Measurements from ENCODE around the gene PTPRT.

DNA sequence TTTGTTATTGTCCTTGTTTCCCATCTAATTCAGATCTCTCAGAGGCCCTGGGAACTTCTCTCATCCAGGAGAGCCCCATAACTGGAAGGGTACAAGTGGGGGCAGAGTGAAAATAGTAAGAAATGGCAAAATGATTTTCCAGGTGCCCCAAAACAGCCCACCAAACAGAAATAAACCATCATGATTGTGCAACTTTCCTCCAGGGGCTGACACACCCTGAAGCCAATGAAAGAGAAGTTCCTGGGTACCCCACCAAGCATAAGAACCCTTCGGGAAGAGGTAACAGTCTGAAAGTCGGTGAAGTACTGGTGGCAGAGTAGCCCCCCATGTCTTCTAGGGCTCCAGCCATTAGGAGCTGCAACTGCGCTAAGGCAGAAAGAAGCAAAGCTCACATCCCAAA is 282.0 kb downstream of the PTPRT start:
- TF ChIP-seq, protein P1, sequence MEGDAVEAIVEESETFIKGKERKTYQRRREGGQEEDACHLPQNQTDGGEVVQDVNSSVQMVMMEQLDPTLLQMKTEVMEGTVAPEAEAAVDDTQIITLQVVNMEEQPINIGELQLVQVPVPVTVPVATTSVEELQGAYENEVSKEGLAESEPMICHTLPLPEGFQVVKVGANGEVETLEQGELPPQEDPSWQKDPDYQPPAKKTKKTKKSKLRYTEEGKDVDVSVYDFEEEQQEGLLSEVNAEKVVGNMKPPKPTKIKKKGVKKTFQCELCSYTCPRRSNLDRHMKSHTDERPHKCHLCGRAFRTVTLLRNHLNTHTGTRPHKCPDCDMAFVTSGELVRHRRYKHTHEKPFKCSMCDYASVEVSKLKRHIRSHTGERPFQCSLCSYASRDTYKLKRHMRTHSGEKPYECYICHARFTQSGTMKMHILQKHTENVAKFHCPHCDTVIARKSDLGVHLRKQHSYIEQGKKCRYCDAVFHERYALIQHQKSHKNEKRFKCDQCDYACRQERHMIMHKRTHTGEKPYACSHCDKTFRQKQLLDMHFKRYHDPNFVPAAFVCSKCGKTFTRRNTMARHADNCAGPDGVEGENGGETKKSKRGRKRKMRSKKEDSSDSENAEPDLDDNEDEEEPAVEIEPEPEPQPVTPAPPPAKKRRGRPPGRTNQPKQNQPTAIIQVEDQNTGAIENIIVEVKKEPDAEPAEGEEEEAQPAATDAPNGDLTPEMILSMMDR (conservative IDR thresholded peaks at IDR 0.05; ENCODE audit: low read depth in 2 of 2) = no peak
- TF ChIP-seq EZH2phosphoT487 (IDR thresholded peaks at IDR 0.05; ENCODE audit: unreplicated experiment) (no peak), EZH2 (IDR thresholded peaks at IDR 0.05; ENCODE audit: low read depth, unreplicated experiment) (no peak), POLR2AphosphoS5 (IDR thresholded peaks at IDR 0.05; ENCODE audit: low read depth) (no peak), JUNB (IDR thresholded peaks at IDR 0.05; ENCODE audit: unreplicated experiment) (no peak)
- TF ChIP-seq, protein P2, sequence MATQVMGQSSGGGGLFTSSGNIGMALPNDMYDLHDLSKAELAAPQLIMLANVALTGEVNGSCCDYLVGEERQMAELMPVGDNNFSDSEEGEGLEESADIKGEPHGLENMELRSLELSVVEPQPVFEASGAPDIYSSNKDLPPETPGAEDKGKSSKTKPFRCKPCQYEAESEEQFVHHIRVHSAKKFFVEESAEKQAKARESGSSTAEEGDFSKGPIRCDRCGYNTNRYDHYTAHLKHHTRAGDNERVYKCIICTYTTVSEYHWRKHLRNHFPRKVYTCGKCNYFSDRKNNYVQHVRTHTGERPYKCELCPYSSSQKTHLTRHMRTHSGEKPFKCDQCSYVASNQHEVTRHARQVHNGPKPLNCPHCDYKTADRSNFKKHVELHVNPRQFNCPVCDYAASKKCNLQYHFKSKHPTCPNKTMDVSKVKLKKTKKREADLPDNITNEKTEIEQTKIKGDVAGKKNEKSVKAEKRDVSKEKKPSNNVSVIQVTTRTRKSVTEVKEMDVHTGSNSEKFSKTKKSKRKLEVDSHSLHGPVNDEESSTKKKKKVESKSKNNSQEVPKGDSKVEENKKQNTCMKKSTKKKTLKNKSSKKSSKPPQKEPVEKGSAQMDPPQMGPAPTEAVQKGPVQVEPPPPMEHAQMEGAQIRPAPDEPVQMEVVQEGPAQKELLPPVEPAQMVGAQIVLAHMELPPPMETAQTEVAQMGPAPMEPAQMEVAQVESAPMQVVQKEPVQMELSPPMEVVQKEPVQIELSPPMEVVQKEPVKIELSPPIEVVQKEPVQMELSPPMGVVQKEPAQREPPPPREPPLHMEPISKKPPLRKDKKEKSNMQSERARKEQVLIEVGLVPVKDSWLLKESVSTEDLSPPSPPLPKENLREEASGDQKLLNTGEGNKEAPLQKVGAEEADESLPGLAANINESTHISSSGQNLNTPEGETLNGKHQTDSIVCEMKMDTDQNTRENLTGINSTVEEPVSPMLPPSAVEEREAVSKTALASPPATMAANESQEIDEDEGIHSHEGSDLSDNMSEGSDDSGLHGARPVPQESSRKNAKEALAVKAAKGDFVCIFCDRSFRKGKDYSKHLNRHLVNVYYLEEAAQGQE (IDR thresholded peaks at IDR 0.05; ENCODE audit: unreplicated experiment) = no peak
